Measurements from ENCODE around the gene CCDC9B. TPM values are rescaled to one million over a fixed set of nuclear protein-coding genes. Genes with fewer than 3 reads are reported as not detected.
A peak's percentile ranks its signal among the peaks of the same experiment; 100 is the strongest.

CCDC9B gene
- total and polyA plus RNA-seq, 2 of the 4 experiments (the other 2 are of a cell fraction): 19.7 to 30.9 TPM

DNA sequence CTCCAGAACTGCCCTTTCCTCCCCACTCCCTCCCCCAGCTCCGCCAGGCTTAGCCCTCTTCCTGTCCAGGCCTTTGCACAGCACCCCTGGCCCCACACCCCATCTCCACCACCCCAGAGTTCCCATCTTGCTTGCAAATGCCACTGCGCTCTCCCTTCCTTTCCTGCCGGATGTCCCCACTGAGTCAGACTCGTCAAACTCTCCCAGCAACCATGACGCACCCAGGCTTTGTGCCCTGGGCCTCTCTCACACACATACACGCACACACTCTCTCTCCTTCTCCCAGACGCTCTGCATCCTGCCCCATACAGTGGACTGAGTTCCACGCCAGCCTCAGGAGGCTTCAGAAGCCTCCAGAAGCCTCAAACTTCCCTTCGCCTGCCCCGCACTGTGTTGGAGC lies 2.8 kb upstream of the CCDC9B start (continued):
- TF ChIP-seq, protein P1, sequence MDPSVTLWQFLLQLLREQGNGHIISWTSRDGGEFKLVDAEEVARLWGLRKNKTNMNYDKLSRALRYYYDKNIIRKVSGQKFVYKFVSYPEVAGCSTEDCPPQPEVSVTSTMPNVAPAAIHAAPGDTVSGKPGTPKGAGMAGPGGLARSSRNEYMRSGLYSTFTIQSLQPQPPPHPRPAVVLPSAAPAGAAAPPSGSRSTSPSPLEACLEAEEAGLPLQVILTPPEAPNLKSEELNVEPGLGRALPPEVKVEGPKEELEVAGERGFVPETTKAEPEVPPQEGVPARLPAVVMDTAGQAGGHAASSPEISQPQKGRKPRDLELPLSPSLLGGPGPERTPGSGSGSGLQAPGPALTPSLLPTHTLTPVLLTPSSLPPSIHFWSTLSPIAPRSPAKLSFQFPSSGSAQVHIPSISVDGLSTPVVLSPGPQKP (IDR thresholded peaks at IDR 0.05; ENCODE audit: borderline replicate concordance, low read depth, low read length): no peak

DNA sequence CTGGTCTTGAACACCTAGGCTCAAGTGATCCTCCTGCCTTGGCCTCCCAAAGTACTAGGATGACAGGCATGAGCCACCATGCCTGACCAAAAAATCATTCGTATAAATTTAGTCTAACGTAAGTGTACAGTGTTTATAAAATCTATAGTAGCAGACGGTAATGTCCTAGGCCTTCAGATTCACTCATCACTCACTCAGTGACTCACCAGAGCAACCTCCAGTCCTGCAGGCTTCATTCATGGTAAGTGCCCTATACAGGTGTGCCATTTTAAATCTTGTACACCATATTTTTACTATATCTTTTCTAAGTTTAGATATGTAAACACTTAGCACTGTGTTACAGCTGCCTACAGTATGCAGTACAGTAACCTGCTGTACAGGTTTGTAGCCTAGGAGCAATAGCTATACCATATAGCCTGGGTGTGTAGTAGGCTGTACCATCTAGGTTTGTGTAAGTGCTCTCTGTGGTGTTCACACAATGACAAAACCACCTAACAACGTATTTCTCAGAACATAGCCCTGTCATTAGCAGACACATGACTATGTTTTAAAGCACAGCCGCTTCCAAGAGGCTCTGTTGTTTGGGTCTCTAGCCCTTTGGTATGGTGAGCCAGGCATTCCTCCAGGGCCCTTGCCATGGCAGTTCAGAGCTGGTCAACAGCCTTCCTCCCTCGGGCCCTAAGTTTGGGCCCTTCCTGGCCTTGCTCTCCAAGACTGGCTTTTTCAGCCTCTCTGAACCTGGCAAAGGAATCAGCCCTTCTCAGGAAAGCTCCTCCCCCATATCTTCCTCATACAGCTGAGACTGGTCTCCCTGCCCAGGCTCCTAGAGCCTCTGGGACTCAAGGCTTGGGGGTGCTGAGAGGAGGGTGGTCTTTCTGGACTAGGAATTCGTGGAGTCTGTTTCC lies 1.9 kb upstream of the CCDC9B start:
- H4K5ac ChIP-seq (ENCODE audit: low read depth, low read length): peak overlapping the region; percentile 83
- H3K14ac ChIP-seq (replicated peaks; ENCODE audit: low read depth, low read length): peak overlapping the region; percentile 91
- ATAC-seq (ENCODE audit: low read depth) (no peak), DNase-seq (peak; percentile 85)
- H3K23ac ChIP-seq (ENCODE audit: low read depth, low read length): peak overlapping the region; percentile 90
- ChIA-PET POLR2A (ENCODE audit: unreplicated experiment) (interaction anchor here (0.6 to 0.7 kb wide), 2 partner anchors 12 to 15 kb away, joined by 3 to 5 read pairs; no protein-coding TSS in a partner anchor), CTCF (interaction anchor here (2.8 kb wide), 1 partner anchor 13 kb away, joined by 15 read pairs; no protein-coding TSS in a partner anchor)
- BruUV-seq (replicated peaks): no TSS peak
- H3K9me1 ChIP-seq (ENCODE audit: insufficient read depth, low read length): peaks cover 22% of the 10 kb centered on the region
- in situ Hi-C loops (cut with MboI; ENCODE audit: low sequenced_read_pairs): no loop called here
- no peak overlapping the region for H3K9ac ChIP-seq (ENCODE audit: low read depth, low read length)
- peak overlapping the region; percentile 96 for H2BK5ac ChIP-seq (ENCODE audit: low read depth, low read length, poor library complexity, severe bottlenecking)
- H2BK120ac ChIP-seq (ENCODE audit: low read depth, low read length): peak overlapping the region; percentile 94
- TF ChIP-seq RCOR1 (IDR thresholded peaks at IDR 0.05; ENCODE audit: insufficient replicate concordance, low read length) (no peak), RAD21 (IDR thresholded peaks at IDR 0.05; ENCODE audit: low read length) (no peak), RFX5 (IDR thresholded peaks at IDR 0.05; ENCODE audit: low read depth, low read length) (peak; percentile 49; the same call in 1 of the 2 replicates), CEBPB (IDR thresholded peaks at IDR 0.05; ENCODE audit: low read depth, low read length) (no peak)
- peak overlapping the region; percentile 89 for H2AFZ ChIP-seq (replicated peaks; ENCODE audit: low read length, poor library complexity)
- H4K20me1 ChIP-seq (ENCODE audit: insufficient read depth, low read length): no peaks in the 10 kb centered on the region
- peaks cover 20 to 32% of the 10 kb centered on the region in 2 experiments; a peak in 3 of 4 replicates for H3K79me1 ChIP-seq (ENCODE audit: low read depth in 1 of 2, low read length in 2 of 2)
- peaks cover 6% of the 10 kb centered on the region for H3K36me3 ChIP-seq (ENCODE audit: control insufficient read depth, insufficient read depth, low read length)
- H3K4me1 ChIP-seq (ENCODE audit: control insufficient read depth, insufficient read depth, low read length): peaks cover 39% of the 10 kb centered on the region
- H3K27me3 ChIP-seq (ENCODE audit: control insufficient read depth, insufficient read depth, low read length): no peaks in the 10 kb centered on the region
- intact Hi-C loops (cut with micrococcal nuclease): no loop called here
- H3K4ac ChIP-seq (ENCODE audit: low read depth, low read length): peak overlapping the region; percentile 98
- peak overlapping the region; percentile 92 for H2AK5ac ChIP-seq (ENCODE audit: low read depth, low read length)
- 86% methylated on average over 1 of the region's 7 CpGs; no CpG with 5 or more reads in 1 of the 2 experiments for WGBS, 2 experiments (ENCODE audit: extremely low coverage in 2 of 2, insufficient read length in 1 of 2)
- H3K4me3 ChIP-seq (ENCODE audit: insufficient read depth, low read depth, low read length): no peak overlapping the region
- peak overlapping the region; percentile 97 for H4K91ac ChIP-seq (ENCODE audit: insufficient read depth, low read depth, low read length)
- peak overlapping the region; percentile 56 for H2AK9ac ChIP-seq (replicated peaks; ENCODE audit: low read depth, low read length, poor library complexity)
- dilution Hi-C loops (cut with HindIII; ENCODE audit: low sequenced_read_pairs, unreplicated experiment): no loop called here
- peak overlapping the region; percentile 55 for H3K18ac ChIP-seq (ENCODE audit: low read depth, low read length)
- H4K8ac ChIP-seq (ENCODE audit: low read depth in 2 of 2, low read length in 2 of 2): peak overlapping the region; percentile 38 to 86
- H2BK15ac ChIP-seq (ENCODE audit: low read depth, low read length): peak overlapping the region; percentile 89
- H3K4me2 ChIP-seq (ENCODE audit: low read depth, low read length): no peak overlapping the region
- H3K27ac ChIP-seq (ENCODE audit: insufficient read depth, low read length): peak overlapping the region; percentile 85
- peak overlapping the region; percentile 49 for H3K56ac ChIP-seq (ENCODE audit: extremely low read depth, insufficient read depth, low read length)
- H2BK20ac ChIP-seq (ENCODE audit: low read depth, low read length): peak overlapping the region; percentile 92
- H3K9me3 ChIP-seq (ENCODE audit: control insufficient read depth, insufficient read depth, low read length): no peaks in the 10 kb centered on the region

All from IMR-90 (cell line).